NB4 (cell line): Measurements from ENCODE around the gene CENPK.
A peak's percentile ranks its signal among the peaks of the same experiment; 100 is the strongest.
"Not testable (repeated sequence)": the region's sequence is repeated elsewhere in the genome, so short reads cannot be mapped to it uniquely, and the experiment has no call there.

Experiments
- DNase-seq: peaks from one replicate; pipeline ENCODE4 v3.0.0; 2010; ENCODE audit warnings: low read depth
- H3K4me3 ChIP-seq: one replicate; pipeline ENCODE4 v1.5.1; 2011; ENCODE audit warnings: mild to moderate bottlenecking, low read depth, low read length, moderate library complexity
- CTCF ChIP-seq: IDR thresholded peaks from one replicate; pipeline ENCODE4 v1.5.1; 2012; ENCODE audit warnings: low read depth, low read length
- MAX ChIP-seq: IDR thresholded peaks from 2 replicates; pipeline ENCODE4 v1.6.1; 2011; ENCODE audit warnings: low read depth, low read length
- MYC ChIP-seq: IDR thresholded peaks from 2 replicates; pipeline ENCODE4 v1.6.1; 2011; ENCODE audit warnings: low read depth, low read length
- POLR2A ChIP-seq: IDR thresholded peaks from 2 replicates; pipeline ENCODE4 v1.6.1; 2011; ENCODE audit warnings: mild to moderate bottlenecking; ENCODE audit not compliant: insufficient read length; ENCODE audit errors: extremely low read depth

CENPK gene

GRCh38 chr5:65562731-65563701 is at the start of gene CENPK, which contains the start of gene PPWD1:
Gene CENPK (minus strand): TSS chr5:65563168. CDS start chr5:65554907, 8,261 bp downstream.
Gene PPWD1 (plus strand): TSS chr5:65563296. CDS start chr5:65563311, 15 bp downstream.
- H3K4me3 ChIP-seq, result peak within 1 kb of the TSS; percentile 96
- TF ChIP-seq MAX (peak; percentile 32; the same call in 1 of the 2 replicates), CTCF (no peak), POLR2A (peak; percentile 93), MYC (no peak; the same call in 1 of the 2 replicates)
- DNase-seq, result peak; percentile 97

GRCh38 chr5:65612298-65612907 is 49.4 kb upstream of the CENPK start:
- H3K4me3 ChIP-seq, result no peak overlapping the region
- no peak for DNase-seq
- TF ChIP-seq MYC (no peak), MAX (no peak), POLR2A (no peak), CTCF (no peak)

- TF ChIP-seq POLR2A, result no peak
- TF ChIP-seq CTCF, result no peak
- no peak for TF ChIP-seq MAX
- no peak for TF ChIP-seq MYC
- DNase-seq, result no peak
- no peak overlapping the region for H3K4me3 ChIP-seq
Measured at GRCh38 chr5:65611524-65611923, 48.6 kb upstream of the CENPK start.

GRCh38 chr5:65601761-65602160 is 38.8 kb upstream of the CENPK start:
- not testable (repeated sequence) for DNase-seq, H3K4me3 ChIP-seq

GRCh38 chr5:65588694-65589093 is 25.7 kb upstream of the CENPK start:
- no peak for TF ChIP-seq CTCF
- TF ChIP-seq POLR2A, result no peak
- no peak for TF ChIP-seq MYC
- no peak for TF ChIP-seq MAX
- DNase-seq, result no peak
- no peak overlapping the region for H3K4me3 ChIP-seq

- TF ChIP-seq MYC, result no peak
- TF ChIP-seq MAX, result no peak
- no peak for TF ChIP-seq CTCF
- TF ChIP-seq POLR2A, result no peak
- H3K4me3 ChIP-seq, result no peak overlapping the region
- DNase-seq, result no peak
Measured at GRCh38 chr5:65577141-65577540, 14.2 kb upstream of the CENPK start.
